ENCODE data around the gene POLA1.

GRCh38 chrX:24945009-24945408 lies 251.3 kb downstream of the POLA1 start:
- TF ChIP-seq, protein P1, sequence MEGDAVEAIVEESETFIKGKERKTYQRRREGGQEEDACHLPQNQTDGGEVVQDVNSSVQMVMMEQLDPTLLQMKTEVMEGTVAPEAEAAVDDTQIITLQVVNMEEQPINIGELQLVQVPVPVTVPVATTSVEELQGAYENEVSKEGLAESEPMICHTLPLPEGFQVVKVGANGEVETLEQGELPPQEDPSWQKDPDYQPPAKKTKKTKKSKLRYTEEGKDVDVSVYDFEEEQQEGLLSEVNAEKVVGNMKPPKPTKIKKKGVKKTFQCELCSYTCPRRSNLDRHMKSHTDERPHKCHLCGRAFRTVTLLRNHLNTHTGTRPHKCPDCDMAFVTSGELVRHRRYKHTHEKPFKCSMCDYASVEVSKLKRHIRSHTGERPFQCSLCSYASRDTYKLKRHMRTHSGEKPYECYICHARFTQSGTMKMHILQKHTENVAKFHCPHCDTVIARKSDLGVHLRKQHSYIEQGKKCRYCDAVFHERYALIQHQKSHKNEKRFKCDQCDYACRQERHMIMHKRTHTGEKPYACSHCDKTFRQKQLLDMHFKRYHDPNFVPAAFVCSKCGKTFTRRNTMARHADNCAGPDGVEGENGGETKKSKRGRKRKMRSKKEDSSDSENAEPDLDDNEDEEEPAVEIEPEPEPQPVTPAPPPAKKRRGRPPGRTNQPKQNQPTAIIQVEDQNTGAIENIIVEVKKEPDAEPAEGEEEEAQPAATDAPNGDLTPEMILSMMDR (IDR thresholded peaks at IDR 0.05) = no peak
- TF ChIP-seq POLR2A (IDR thresholded peaks at IDR 0.05) = no peak
